ENCODE data around the gene CDH4. TPM values are rescaled to one million over a fixed set of nuclear protein-coding genes. Genes with fewer than 3 reads are reported as not detected.

CDH4 gene
- total and polyA plus RNA-seq, 2 donors (not counting 1 experiment from before 2014, with no cell fraction given) = not detected

DNA sequence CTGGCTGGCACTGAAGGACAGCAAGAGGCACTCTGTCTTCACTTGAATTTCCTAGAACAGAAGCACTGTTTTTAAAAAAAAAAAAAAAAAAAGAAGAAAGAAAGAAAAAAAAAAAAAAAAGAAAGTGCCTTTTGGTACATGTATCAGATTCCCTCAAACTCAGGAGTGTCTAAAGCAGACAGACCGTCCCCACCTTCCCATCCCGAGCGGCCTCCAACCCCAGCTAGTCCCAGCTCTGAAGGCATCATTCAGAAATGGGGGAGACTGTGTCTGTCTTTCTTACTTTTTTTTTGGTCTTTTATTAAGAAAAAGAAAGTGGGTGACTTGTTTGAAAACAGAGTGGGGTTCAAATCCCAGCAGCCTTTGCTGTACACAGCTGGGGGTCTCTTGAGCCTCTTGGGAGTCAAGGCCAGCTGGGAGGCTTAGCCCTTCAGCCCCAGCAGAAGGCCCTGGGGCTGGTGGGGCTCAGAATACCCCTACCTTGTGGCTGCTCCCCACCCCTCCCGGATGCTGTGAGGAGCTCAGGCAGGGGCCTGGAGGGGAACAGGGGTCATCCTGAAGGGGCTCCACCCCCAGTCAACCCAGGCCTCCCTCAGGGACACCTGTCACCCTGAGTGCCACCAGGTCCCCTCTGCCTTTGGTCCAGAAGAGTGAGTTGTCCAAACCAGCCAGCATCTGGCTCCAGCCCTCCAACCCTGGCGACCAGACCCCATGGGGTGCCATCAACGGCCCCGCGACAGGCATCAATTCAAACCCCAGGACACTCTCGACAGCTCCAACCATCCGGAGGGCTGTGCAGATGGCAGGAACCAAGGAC lies 685.3 kb downstream of the CDH4 start:
- no peak for ATAC-seq (ENCODE audit: low read depth)
- ChIA-PET CTCF (no interaction called here), POLR2A (no interaction called here)
- peaks cover 0 to 2% (median 0%) of the 10 kb centered on the region in 3 donors for H3K9me3 ChIP-seq (ENCODE audit: control extremely low read depth in 1 of 3, control insufficient read depth in 2 of 3, insufficient read depth in 1 of 3, low read length in 2 of 3)
- H4K20me1 ChIP-seq (ENCODE audit: control insufficient read depth, insufficient read depth, low read length, poor library complexity, severe bottlenecking) = no peaks in the 10 kb centered on the region
- no peaks in the 10 kb centered on the region for H3K27me3 ChIP-seq (replicated peaks in 1 of 4; ENCODE audit: control extremely low read depth in 1 of 4, control insufficient read depth in 3 of 4, insufficient read depth in 4 of 4, low read length in 3 of 4)
- WGBS (ENCODE audit: insufficient coverage) = 86% methylated on average over 10 of the region's 10 CpGs
- intact Hi-C loops (cut with micrococcal nuclease) = no loop called here
- no peak overlapping the region for H3K4me3 Mint-ChIP-seq
- TF ChIP-seq, protein P1, sequence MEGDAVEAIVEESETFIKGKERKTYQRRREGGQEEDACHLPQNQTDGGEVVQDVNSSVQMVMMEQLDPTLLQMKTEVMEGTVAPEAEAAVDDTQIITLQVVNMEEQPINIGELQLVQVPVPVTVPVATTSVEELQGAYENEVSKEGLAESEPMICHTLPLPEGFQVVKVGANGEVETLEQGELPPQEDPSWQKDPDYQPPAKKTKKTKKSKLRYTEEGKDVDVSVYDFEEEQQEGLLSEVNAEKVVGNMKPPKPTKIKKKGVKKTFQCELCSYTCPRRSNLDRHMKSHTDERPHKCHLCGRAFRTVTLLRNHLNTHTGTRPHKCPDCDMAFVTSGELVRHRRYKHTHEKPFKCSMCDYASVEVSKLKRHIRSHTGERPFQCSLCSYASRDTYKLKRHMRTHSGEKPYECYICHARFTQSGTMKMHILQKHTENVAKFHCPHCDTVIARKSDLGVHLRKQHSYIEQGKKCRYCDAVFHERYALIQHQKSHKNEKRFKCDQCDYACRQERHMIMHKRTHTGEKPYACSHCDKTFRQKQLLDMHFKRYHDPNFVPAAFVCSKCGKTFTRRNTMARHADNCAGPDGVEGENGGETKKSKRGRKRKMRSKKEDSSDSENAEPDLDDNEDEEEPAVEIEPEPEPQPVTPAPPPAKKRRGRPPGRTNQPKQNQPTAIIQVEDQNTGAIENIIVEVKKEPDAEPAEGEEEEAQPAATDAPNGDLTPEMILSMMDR (IDR thresholded peaks at IDR 0.05) = no peak
- TF ChIP-seq EZH2 (IDR thresholded peaks at IDR 0.05; ENCODE audit: borderline replicate concordance, insufficient read depth, low read depth, low read length, poor library complexity, severe bottlenecking) = no peak
- no peak overlapping the region for H3K27ac ChIP-seq (ENCODE audit: low read length in 2 of 2)
- H3K9ac ChIP-seq (ENCODE audit: low read length) = no peak overlapping the region
- H3K36me3 ChIP-seq (replicated peaks in 1 of 2; ENCODE audit: control extremely low read depth in 1 of 2, control insufficient read depth in 1 of 2, extremely low read depth in 1 of 2, insufficient read depth in 2 of 2, low read length in 1 of 2) = no peaks in the 10 kb centered on the region
- H3K9me3 Mint-ChIP-seq (ENCODE audit: insufficient read depth) = no peaks in the 10 kb centered on the region
- no peak overlapping the region for H3K4me3 ChIP-seq (ENCODE audit: control extremely low read depth in 1 of 5, extremely low read depth in 1 of 5, insufficient read depth in 1 of 5, low read depth in 2 of 5, low read length in 4 of 5)
- no peaks in the 10 kb centered on the region for H3K79me2 ChIP-seq (ENCODE audit: control insufficient read depth, insufficient read depth, low read length)
- H3K4me1 ChIP-seq (ENCODE audit: control insufficient read depth in 2 of 2, insufficient read depth in 2 of 2, low read length in 2 of 2) = no peaks in the 10 kb centered on the region
- no peak for DNase-seq
- H3K4me2 ChIP-seq (replicated peaks; ENCODE audit: low read depth, low read length, poor library complexity, severe bottlenecking) = no peak overlapping the region
- H2AFZ ChIP-seq (ENCODE audit: insufficient read depth, low read depth, low read length, poor library complexity, severe bottlenecking) = no peak overlapping the region
- no peak overlapping the region for H3K27ac Mint-ChIP-seq
- no peaks in the 10 kb centered on the region for H3K27me3 Mint-ChIP-seq
- H3K4me1 Mint-ChIP-seq = no peaks in the 10 kb centered on the region

Measured in B cell (primary cell).